ENCODE results near the gene ROBO2.

- TF ChIP-seq POLR2A (IDR thresholded peaks at IDR 0.05), result no peak
- TF ChIP-seq, protein P1, sequence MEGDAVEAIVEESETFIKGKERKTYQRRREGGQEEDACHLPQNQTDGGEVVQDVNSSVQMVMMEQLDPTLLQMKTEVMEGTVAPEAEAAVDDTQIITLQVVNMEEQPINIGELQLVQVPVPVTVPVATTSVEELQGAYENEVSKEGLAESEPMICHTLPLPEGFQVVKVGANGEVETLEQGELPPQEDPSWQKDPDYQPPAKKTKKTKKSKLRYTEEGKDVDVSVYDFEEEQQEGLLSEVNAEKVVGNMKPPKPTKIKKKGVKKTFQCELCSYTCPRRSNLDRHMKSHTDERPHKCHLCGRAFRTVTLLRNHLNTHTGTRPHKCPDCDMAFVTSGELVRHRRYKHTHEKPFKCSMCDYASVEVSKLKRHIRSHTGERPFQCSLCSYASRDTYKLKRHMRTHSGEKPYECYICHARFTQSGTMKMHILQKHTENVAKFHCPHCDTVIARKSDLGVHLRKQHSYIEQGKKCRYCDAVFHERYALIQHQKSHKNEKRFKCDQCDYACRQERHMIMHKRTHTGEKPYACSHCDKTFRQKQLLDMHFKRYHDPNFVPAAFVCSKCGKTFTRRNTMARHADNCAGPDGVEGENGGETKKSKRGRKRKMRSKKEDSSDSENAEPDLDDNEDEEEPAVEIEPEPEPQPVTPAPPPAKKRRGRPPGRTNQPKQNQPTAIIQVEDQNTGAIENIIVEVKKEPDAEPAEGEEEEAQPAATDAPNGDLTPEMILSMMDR (IDR thresholded peaks at IDR 0.05), result no peak
Measured at GRCh38 chr3:77271306-77271705, 231.4 kb downstream of the ROBO2 start.

Measured in heart left ventricle (tissue), 13 donors.